T-helper 1 cell treated with Interleukin-12 subunit alpha and Interleukin-12 subunit beta and Interleukin-4 antibody, amounts not matched to agents 30 μg/mL and 1 μg/mL, for 36 hours (primary cell): Measurements from ENCODE around the gene FBLIM1.

Source experiments
- H3K27ac Mint-ChIP-seq: one replicate; pipeline ENCODE4 v1.8.0; 2021; ENCODE audit warnings: mild to moderate bottlenecking, mixed read lengths
- H3K27me3 Mint-ChIP-seq: one replicate; pipeline ENCODE4 v1.8.0; 2021; ENCODE audit warnings: low read depth, mixed read lengths
- H3K36me3 Mint-ChIP-seq: one replicate; pipeline ENCODE4 v1.8.0; 2021; ENCODE audit warnings: low read depth, mixed read lengths
- H3K4me1 Mint-ChIP-seq: one replicate; pipeline ENCODE4 v1.8.0; 2021; ENCODE audit warnings: low read depth, mixed read lengths
- H3K4me3 Mint-ChIP-seq: one replicate; pipeline ENCODE4 v1.8.0; 2021; ENCODE audit warnings: mild to moderate bottlenecking, moderate library complexity, mixed read lengths
- H3K9me3 Mint-ChIP-seq: one replicate; pipeline ENCODE4 v1.8.0; 2021; ENCODE audit warnings: mixed read lengths

FBLIM1 gene

DNA sequence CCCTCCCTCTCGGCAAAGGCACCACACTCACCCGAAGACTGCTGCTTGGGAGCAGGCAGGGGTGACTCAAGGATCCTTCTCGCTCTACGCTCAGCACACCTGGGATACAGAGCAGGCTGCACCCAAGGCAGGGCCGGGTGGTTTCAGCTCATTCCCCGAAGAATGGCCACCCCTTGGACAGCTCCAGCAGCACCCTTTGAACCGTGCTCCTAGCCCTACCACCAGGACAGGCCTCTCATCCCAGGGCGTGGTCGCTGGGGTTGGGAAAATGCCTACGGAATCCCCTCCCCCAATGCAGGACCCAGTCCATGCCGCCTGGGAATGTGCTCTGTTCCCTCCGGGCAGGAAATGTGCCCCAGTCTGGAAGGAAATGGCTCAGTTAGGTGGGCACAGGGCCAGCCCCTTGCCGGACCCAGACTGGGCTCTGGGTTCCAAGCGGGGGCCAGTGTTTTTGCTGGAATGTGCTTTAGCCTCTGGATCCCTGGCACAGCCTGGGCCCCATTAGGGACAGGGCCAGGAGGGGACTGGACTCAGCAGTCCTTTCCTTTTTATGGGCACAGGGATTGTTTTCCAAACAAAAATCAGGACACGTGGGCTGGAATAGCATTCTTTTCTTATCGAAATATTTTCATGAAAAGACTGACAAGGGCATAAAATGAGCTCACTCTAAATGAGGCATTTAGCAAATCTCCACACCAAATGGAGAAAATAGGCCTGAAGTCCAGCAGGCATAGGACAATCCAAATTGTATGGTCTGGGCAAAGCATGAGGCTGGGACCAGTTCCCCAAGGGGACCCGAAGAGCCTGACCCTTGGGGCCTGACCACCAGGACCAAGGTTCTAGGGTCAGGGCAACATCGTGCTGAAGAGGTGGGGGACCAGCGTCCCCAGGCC lies 8.9 kb upstream of the FBLIM1 start:
- Mint-ChIP-seq H3K36me3 (no peaks in the 10 kb centered on the region), H3K4me1 (no peaks in the 10 kb centered on the region), H3K4me3 (no peak overlapping the region), H3K27me3 (no peaks in the 10 kb centered on the region), H3K27ac (no peak overlapping the region), H3K9me3 (no peaks in the 10 kb centered on the region)

DNA sequence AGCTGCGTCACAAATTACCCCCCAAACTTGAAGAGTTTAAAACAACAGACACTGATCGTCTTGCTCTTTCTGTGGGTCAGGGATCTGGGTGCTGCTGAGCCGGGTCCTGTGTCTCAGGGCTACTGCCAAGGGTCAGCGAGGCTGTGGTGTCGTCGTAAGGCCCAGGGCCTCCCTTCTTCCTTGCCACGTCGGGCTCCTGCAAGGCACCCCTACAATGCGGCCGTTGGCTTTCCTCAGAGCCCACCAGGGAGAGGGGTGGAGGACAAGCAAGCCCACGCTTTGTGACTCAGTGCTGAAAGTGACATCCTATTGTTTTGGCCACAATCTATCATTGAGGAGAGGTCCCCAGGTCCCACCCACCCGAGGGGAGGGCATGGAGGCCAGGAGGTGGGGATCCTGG lies 7.7 kb upstream of the FBLIM1 start:
- H3K27me3 Mint-ChIP-seq: peaks cover 10% of the 10 kb centered on the region
- H3K4me1 Mint-ChIP-seq: no peaks in the 10 kb centered on the region
- no peak overlapping the region for H3K27ac Mint-ChIP-seq
- H3K36me3 Mint-ChIP-seq: no peaks in the 10 kb centered on the region
- H3K4me3 Mint-ChIP-seq: no peak overlapping the region
- H3K9me3 Mint-ChIP-seq: no peaks in the 10 kb centered on the region

DNA sequence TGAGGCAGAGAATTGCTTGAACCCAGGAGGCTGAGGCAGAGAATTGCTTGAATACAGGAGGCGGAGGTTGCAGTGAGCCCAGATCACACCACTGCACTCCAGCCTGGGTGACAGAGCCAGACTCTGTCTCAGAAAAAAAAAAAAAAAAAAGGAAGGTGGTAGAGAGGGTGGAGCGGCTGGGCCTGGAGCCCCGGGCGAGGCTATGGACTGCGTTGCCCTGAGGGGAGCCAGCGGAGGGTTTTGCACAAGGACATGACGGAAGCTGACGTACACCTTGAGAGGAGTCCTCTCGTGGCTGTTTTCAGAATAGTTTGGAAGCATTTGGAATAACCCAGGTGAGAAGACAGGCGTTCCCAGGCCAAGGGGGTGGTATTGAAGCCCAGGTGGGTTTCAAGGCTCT lies 6.9 kb upstream of the FBLIM1 start:
- Mint-ChIP-seq H3K36me3 (no peaks in the 10 kb centered on the region), H3K9me3 (no peaks in the 10 kb centered on the region), H3K4me1 (peaks cover 5% of the 10 kb centered on the region), H3K4me3 (no peak overlapping the region), H3K27ac (no peak overlapping the region), H3K27me3 (peaks cover 18% of the 10 kb centered on the region)

DNA sequence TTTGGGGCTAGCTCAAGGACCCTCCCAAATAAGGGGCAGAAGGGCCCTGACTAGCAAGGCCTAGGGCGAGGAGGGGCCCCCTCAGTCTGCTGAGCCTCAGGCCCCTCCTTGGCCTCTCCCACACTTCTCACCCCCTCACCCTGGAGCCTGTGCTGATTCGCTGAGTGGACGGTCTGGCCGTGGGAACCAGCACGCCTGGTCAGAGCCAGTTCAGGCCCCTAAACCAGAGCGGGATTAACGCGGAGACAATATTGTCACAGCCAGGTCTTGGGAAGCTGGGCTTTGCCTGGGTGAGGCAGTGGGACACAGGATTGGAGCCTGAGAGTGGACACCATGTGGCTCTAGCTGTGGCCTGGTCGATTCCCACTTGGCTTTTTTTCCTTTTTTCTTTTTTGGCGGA lies 4.8 kb upstream of the FBLIM1 start:
- no peak overlapping the region for H3K27ac Mint-ChIP-seq
- H3K9me3 Mint-ChIP-seq: no peaks in the 10 kb centered on the region
- peaks cover 33% of the 10 kb centered on the region for H3K27me3 Mint-ChIP-seq
- no peak overlapping the region for H3K4me3 Mint-ChIP-seq
- no peaks in the 10 kb centered on the region for H3K36me3 Mint-ChIP-seq
- peaks cover 8% of the 10 kb centered on the region for H3K4me1 Mint-ChIP-seq

DNA sequence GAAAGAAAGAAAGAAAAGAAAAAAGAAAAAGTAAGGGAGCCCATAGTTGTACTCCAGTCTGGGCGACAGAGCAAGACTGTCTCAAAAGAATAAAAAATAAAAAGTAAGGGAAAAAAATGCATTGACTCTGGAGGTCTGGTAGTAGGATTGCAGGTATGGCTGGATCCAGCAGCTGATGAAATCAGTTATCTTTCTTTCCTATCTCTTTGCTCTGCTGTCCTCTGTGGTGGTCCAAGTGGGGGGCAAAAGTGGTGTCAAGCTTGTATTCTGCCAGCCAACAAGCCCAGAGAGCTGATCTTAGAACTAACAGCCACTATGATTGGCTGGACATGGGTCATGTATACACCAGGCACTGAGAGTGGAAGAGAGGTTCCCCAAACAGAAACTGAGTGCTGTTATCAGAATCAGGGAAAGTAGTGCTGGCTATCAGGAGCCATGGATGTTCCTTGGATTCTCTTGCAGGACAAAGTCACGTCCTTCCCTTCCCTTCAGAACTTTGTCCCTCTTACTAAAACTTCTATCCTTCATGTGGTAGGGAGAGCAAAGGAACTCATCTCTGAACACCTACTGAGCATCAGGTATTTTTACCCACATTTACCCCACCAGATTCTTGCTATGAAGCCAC lies 3.5 kb upstream of the FBLIM1 start:
- Mint-ChIP-seq H3K27ac (no peak overlapping the region), H3K9me3 (no peaks in the 10 kb centered on the region), H3K27me3 (peaks cover 42% of the 10 kb centered on the region), H3K36me3 (no peaks in the 10 kb centered on the region), H3K4me1 (peaks cover 8% of the 10 kb centered on the region), H3K4me3 (no peak overlapping the region)

DNA sequence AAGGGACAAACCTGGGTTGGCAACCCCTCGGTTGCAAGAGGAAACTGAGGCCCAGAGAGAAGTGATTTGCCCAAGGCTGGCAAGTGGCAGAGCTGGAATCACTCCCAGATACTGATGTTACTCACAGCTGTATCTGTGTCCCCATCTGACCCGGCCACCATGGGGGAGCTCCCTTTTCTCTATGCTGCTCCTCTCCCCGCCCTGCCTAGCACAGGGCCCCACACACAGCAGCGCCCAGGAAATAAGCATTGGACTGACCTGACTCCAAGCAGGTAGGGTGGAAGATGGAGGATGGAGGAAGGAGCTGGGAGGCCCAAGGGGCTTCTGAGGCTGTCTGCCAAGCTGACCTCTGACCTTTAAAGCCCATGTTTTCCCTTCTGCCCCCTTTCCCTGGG lies 3.0 kb upstream of the FBLIM1 start:
- H3K27me3 Mint-ChIP-seq: peaks cover 47% of the 10 kb centered on the region
- H3K4me1 Mint-ChIP-seq: peaks cover 8% of the 10 kb centered on the region
- H3K9me3 Mint-ChIP-seq: no peaks in the 10 kb centered on the region
- H3K27ac Mint-ChIP-seq: no peak overlapping the region
- no peak overlapping the region for H3K4me3 Mint-ChIP-seq
- no peaks in the 10 kb centered on the region for H3K36me3 Mint-ChIP-seq

DNA sequence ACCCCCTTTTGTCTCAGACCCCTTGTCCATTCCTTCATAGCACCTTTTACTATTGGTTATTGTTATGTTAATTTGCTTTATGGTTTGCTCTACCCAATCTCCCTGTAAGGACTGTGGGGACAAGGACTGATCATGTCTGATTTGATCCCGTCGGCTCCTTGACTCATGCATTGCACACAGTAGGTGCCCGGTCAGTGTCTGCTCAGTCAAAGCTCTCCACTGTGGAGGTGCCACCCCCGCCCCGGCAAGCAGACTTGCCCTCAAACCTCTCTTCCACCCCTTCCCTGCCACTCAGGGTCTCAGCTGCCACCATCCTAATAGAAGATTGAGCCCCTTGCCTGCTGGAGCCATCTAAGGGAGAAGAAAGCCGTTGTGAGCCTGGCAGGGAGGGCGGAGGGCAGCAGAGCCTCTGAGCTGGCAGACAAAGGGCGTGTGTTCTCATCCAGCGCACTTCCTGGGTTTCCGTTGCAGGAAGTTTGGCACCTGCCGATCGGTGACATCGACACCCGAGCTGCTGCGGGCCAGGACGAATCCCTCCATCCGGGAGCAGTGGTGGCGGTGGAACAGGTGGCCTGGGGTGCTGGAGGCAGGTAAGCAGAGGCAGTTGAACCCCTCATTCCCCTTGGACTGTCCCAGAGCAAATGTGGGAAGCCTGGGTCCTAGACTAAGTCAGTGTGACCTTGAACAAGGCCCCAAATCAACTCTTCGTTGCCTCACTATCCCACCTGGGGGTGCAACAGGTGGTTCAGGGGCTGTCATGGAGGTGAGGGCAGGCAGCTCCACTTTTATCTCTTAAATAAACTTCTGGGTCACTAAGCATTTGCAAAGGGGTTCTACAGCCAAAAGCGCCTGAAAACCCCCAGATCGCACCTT lies 2.2 kb upstream of the FBLIM1 start:
- H3K27ac Mint-ChIP-seq: no peak overlapping the region
- H3K36me3 Mint-ChIP-seq: no peaks in the 10 kb centered on the region
- H3K4me1 Mint-ChIP-seq: peaks cover 8% of the 10 kb centered on the region
- H3K9me3 Mint-ChIP-seq: no peaks in the 10 kb centered on the region
- H3K4me3 Mint-ChIP-seq: no peak overlapping the region
- peaks cover 54% of the 10 kb centered on the region for H3K27me3 Mint-ChIP-seq

DNA sequence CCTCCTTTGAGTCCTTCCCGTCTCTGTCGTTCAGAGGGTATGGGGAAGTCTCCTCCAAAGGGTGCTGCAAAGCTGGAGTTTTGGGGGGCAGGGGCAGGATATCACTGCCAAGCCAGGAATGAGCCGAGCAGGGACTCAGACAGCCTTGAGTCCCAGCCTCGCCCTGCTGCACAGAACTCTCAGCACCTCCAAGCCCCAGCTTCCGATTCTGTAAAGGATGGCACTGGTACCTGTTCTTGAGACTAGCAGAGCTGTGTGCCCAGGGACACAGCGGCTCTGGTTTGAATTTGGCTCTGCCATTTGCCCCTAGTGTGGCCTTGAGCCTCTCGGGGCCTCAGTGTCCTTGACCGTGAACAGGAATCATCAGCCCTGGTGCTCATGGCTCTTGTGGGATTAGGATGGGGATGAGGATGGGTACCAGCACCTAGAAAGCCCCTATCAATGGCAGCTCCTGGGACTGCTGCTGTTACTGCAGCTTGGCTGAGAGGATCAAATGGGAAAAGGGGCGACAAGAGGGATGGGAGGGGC lies 1.5 kb upstream of the FBLIM1 start:
- no peaks in the 10 kb centered on the region for H3K9me3 Mint-ChIP-seq
- peaks cover 58% of the 10 kb centered on the region for H3K27me3 Mint-ChIP-seq
- H3K4me3 Mint-ChIP-seq: no peak overlapping the region
- no peaks in the 10 kb centered on the region for H3K36me3 Mint-ChIP-seq
- H3K27ac Mint-ChIP-seq: no peak overlapping the region
- H3K4me1 Mint-ChIP-seq: peaks cover 8% of the 10 kb centered on the region

DNA sequence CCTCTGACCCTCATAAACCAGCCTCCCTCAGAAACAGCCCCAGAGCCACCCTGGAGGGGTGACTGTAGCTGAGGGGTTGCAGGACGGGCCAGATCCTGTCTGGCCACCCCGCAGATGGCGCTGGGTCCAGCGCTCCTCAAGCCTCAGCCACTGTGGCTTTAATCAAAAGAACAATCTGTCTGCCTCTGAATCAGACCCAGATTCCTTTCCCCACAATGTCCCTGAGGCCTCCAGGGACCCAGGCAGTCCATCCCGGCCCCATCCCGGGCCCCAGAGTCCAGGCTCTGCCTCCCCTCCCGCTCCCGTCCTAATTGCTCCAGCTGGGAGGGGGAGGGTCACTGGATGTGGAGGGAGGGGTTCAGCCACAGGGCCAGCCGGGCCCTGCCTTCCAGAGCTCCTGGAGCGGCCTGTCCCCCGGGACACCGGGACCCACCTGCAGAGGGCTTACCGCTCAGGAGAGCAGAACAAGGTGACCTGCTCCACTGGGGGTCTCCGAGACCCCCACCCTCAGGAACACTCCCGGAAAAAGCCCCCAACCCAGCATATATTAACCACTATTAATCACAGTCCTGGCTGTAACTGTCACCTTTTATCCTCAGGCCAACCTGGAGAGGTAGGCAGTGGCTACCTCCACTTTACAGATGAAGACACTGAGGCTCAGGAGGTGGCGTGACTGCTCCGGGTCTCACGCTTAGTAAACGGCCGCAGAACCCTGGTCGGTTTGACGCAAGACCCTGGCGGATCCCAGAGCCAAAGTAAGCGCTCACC lies 836 bp upstream of the FBLIM1 start:
- Mint-ChIP-seq H3K4me1 (peaks cover 8% of the 10 kb centered on the region), H3K36me3 (no peaks in the 10 kb centered on the region), H3K9me3 (no peaks in the 10 kb centered on the region), H3K27ac (no peak overlapping the region), H3K4me3 (peak overlapping the region; percentile 21), H3K27me3 (peaks cover 64% of the 10 kb centered on the region)

DNA sequence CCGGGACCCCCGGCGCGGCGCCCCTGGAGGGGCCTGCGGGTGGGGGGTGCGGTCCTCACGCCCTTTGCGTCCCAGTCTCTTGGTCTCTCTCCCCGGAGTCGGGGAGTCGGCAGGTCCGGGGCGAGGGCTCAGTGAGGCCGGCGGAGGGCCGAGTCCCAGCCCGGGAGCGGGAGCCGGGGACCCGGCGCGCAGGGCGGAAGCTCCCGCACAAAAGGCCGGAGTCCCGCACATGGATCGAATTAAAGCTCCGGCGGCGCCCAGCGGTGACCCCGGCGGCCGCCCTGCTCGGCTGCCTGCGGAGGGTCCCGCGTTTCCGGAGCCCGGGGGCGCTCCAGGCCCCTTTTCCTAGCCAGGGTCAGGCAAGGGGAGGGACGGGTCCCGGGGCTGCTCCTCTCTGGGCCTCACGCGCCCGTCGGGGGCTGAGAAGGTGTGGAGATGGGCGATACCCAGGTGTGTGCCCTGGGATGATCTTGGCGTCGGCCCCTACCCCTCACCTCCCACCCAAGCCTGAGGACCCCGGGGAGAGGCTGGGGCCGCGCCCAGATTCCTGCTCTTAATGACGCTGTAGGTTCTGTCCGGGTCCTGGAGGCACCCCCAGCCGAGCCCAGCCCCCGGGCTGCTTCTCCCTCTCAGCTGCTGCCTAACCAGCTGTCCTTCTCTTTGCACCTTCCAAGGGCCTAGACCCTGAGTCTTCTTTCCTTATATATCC lies 512 bp downstream of the FBLIM1 start:
- Mint-ChIP-seq H3K36me3 (no peaks in the 10 kb centered on the region), H3K27ac (no peak overlapping the region), H3K27me3 (peaks cover 67% of the 10 kb centered on the region), H3K9me3 (no peaks in the 10 kb centered on the region), H3K4me3 (no peak overlapping the region), H3K4me1 (peaks cover 8% of the 10 kb centered on the region)

DNA sequence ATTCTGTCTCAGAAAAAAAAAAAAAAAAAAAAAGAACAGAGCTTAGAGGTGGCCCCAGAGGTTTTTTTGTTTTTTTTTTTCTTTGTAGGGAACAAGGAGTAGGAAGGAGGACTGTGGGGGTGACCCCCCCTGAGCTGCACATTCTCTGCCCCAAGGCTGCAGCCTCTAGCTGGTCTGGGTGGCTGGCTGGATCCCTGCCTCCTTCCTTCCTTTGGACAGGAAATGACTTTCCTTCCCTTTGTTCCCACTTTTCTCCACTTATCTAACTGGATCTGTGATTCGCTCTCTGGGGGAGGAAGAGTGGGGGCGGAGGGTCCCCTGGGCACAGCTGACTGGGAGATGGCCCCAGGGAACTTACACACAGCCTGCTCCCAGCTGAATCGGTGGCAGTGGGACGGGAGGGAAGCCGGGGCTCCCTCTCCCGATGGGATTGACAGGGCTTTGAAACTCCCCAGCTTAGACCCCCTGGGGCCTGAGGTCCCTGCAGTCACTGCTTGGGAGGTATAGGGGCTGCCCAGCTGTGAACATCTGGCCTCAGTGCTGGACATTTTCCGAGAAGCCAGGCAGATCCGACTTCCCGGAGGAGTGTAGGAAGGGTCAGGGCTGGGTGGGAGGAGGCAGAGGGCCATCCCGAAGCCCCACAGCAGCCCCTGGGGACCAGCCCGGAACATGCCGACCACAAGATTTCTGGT lies 2.1 kb downstream of the FBLIM1 start:
- Mint-ChIP-seq H3K4me3 (no peak overlapping the region), H3K27ac (no peak overlapping the region), H3K27me3 (peaks cover 63% of the 10 kb centered on the region), H3K4me1 (peaks cover 8% of the 10 kb centered on the region), H3K9me3 (no peaks in the 10 kb centered on the region), H3K36me3 (no peaks in the 10 kb centered on the region)

DNA sequence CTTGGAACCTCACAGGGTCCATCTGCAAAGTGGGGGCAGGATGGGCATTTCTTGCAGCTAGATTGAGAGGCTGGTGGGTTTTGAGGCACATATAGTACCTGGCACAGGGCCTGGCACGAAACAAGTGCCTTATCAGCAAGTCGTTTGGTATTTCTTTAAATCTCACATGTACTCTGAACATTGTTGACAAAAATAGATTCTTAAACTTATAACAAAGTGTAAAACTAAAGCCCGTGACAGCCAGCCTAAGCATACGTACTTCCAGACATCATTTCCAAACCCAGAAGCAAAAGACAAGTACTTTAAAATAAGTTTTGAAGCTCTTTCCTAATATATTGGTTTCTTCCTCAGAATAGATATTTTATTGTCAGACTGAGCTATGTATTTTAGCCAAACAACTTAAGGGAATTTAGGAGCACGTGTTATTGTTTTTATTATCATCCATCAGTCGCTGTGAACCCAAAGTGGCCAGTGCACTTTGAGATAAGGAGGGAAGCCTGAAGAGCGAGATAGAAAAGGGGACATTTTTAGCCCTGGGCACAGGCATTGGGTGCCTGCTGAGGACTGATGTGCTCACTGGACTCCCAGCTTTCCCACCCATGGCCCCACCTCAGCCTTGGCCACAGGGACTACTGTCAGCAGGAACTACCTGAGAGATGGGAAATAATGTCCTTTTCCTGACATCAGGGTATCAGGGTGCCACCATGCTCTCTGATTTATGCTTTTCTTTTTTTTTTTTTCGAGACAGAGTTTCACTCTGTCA lies 3.0 kb downstream of the FBLIM1 start:
- Mint-ChIP-seq H3K4me3 (no peak overlapping the region), H3K36me3 (no peaks in the 10 kb centered on the region), H3K9me3 (no peaks in the 10 kb centered on the region), H3K27ac (no peak overlapping the region), H3K4me1 (peaks cover 3% of the 10 kb centered on the region), H3K27me3 (peaks cover 54% of the 10 kb centered on the region)
